ENCODE data around the gene RALGDS. TPM values are rescaled to one million over a fixed set of nuclear protein-coding genes. Genes with fewer than 3 reads are reported as not detected.

Gene RALGDS
- total and polyA plus RNA-seq, 2 donors (not counting 3 experiments of a cell fraction or from before 2014, with no cell fraction given): 41.4 to 60.0 TPM

- TF ChIP-seq FOS (IDR thresholded peaks at IDR 0.05; ENCODE audit: borderline replicate concordance, insufficient read depth, low read length) (no peak), GATA2 (IDR thresholded peaks at IDR 0.05; ENCODE audit: insufficient read depth, insufficient read length, low read depth, low read length) (no peak), JUN (IDR thresholded peaks at IDR 0.05; ENCODE audit: borderline replicate concordance, insufficient read depth, insufficient read length, low read depth) (no peak), MYC (IDR thresholded peaks at IDR 0.05; ENCODE audit: low read depth, low read length) (no peak), POLR2AphosphoS5 (IDR thresholded peaks at IDR 0.05; ENCODE audit: insufficient read depth, low read depth, low read length) (no peak), EZH2 (IDR thresholded peaks at IDR 0.05; ENCODE audit: borderline replicate concordance, low read depth, low read length, severe bottlenecking) (no peak), POLR2A (IDR thresholded peaks at IDR 0.05; ENCODE audit: low read depth, low read length) (no peak)
- TF ChIP-seq, protein P1, sequence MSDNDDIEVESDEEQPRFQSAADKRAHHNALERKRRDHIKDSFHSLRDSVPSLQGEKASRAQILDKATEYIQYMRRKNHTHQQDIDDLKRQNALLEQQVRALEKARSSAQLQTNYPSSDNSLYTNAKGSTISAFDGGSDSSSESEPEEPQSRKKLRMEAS (IDR thresholded peaks at IDR 0.05; ENCODE audit: insufficient read depth, insufficient read length): no peak
- TF ChIP-seq, protein P2, sequence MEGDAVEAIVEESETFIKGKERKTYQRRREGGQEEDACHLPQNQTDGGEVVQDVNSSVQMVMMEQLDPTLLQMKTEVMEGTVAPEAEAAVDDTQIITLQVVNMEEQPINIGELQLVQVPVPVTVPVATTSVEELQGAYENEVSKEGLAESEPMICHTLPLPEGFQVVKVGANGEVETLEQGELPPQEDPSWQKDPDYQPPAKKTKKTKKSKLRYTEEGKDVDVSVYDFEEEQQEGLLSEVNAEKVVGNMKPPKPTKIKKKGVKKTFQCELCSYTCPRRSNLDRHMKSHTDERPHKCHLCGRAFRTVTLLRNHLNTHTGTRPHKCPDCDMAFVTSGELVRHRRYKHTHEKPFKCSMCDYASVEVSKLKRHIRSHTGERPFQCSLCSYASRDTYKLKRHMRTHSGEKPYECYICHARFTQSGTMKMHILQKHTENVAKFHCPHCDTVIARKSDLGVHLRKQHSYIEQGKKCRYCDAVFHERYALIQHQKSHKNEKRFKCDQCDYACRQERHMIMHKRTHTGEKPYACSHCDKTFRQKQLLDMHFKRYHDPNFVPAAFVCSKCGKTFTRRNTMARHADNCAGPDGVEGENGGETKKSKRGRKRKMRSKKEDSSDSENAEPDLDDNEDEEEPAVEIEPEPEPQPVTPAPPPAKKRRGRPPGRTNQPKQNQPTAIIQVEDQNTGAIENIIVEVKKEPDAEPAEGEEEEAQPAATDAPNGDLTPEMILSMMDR (IDR thresholded peaks at IDR 0.05; ENCODE audit: extremely low read depth in 1 of 2, insufficient read depth in 1 of 2, low read depth in 1 of 2, low read length in 2 of 2): no peak
- dilution Hi-C loops (cut with MboI; ENCODE audit: extremely low pct_ligation_motif_present, low sequenced_read_pairs) (no loop called here), intact Hi-C loops (cut with micrococcal nuclease) (no loop called here)
- Histone ChIP-seq H3K4me3 (replicated peaks in 1 of 3; ENCODE audit: insufficient read depth in 1 of 3, low read depth in 1 of 3, low read length in 3 of 3) (no peak overlapping the region), H3K79me2 (ENCODE audit: control insufficient read depth, insufficient read depth, low read length) (no peaks in the 10 kb centered on the region), H3K27me3 (ENCODE audit: control insufficient read depth in 2 of 2, insufficient read depth in 2 of 2, low read length in 2 of 2) (no peaks in the 10 kb centered on the region), H3K9ac (replicated peaks; ENCODE audit: extremely low read depth, insufficient read depth, low read length) (no peak overlapping the region), H3K36me3 (ENCODE audit: control insufficient read depth in 2 of 2, extremely low read depth in 1 of 2, insufficient read depth in 2 of 2, low read length in 2 of 2) (peaks cover 0 to 30% of the 10 kb centered on the region in 2 experiments), H3K9me1 (replicated peaks; ENCODE audit: control insufficient read depth, extremely low read depth, insufficient read depth, low read length) (no peaks in the 10 kb centered on the region), H3K4me2 (ENCODE audit: insufficient read depth, low read length) (no peak overlapping the region), H2AFZ (ENCODE audit: low read depth, low read length) (no peak overlapping the region), H3K9me3 (replicated peaks; ENCODE audit: control insufficient read depth, insufficient read depth, low read length) (no peaks in the 10 kb centered on the region), H3K27ac (ENCODE audit: insufficient read depth, low read depth, low read length) (no peak overlapping the region), H3K4me1 (ENCODE audit: control insufficient read depth, extremely low read depth, insufficient read depth, low read length) (peaks cover 3% of the 10 kb centered on the region), H4K20me1 (replicated peaks; ENCODE audit: control insufficient read depth, extremely low read depth, insufficient read depth, low read length) (no peaks in the 10 kb centered on the region)
- BruUV-seq (replicated peaks): no TSS peak
- no peak for FAIRE-seq
- CTCF ChIA-PET: interaction anchor here (0.6 kb wide), 1 partner anchor 87 kb away, joined by 3 read pairs; no protein-coding TSS in a partner anchor
- no peak for DNase-seq (ENCODE audit: low read depth, low spot score)
- POLR2A ChIA-PET: no interaction called here
Measured at GRCh38 chr9:133057006-133057405, 64.0 kb downstream of the RALGDS start.

Measured in endothelial cell of umbilical vein (primary cell).